ENCODE results near the gene FBXO31.
"Not testable (repeated sequence)": the region's sequence is repeated elsewhere in the genome, so short reads cannot be mapped to it uniquely, and the experiment has no call there.

FBXO31 gene

GRCh38 chr16:87365021-87365713 lies 18.4 kb downstream of the FBXO31 start:
- DNase-seq (ENCODE audit: extremely low read depth in 1 of 2, low read depth in 1 of 2), result no peak

- no peak for DNase-seq (ENCODE audit: extremely low read depth in 1 of 2, low read depth in 1 of 2)
Observed at GRCh38 chr16:87363771-87364455, 19.7 kb downstream of the FBXO31 start.

DNA sequence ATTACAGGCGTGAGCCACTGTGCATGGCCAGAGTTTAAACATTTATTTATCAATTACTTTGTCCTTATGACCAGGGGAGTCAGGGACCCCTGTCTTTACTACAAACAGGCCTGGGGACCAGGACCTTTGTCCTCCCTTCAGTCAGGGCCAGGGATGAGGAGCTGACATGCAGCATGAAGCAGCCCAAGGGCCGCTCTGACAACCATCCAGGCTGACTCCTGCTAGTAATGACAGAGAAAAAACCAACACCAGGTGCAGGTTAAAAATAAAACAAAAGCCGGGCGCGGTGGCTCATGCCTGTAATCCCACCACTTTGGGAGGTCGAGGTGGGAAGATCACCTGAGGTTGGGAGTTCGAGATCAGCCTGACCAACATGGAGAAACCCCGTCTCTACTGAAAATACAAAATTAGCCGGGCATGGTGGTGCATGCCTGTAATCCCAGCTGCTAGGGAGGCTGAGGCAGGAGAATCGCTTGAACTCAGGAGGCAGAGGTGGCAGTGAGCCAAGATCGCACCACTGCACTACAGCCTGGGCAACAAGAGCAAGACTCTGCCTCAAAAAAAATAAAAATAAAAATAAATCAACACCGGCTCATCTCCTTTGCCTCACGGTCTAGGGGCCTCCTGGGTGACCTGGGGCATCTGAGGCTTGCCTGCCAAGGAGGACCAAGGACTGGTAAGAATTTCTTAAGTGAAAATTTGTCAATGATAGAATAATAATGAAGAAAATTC lies 20.6 kb downstream of the FBXO31 start:
- DNase-seq (ENCODE audit: extremely low read depth in 1 of 2, low read depth in 1 of 2), result not testable (repeated sequence)

DNA sequence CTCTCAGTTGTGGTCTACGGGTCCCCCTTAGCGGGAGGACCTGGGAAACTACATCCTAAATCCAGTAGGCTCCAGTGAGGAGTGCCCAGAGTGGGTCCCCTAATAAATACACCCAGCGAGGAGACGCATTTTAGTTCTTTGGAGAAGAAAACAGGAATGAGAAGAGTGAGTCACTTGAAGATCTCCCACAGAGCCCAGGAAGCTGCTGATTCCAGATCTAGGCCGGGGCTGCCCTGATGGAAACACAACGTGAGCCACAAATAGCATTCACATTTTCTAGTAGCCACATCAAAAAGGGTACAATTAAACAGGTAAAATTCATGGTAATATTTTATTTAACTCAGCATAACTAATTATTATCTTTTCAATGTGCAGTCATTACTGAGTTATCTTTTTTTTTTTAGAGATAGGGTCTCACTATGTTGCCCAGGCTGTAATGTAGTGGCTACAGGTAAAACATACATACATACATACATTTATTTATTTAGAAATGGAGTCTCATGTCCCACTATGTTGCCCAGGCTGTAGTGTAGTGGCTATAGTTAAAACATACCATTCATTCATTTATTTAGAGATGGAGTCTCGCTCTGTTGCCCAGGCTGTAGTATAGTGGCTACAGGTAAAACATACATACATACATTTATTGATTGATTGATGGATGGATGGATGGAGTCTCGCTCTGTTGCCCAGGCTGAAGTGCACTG lies 21.5 kb downstream of the FBXO31 start:
- DNase-seq (ENCODE audit: extremely low read depth in 1 of 2, low read depth in 1 of 2), result no peak

DNA sequence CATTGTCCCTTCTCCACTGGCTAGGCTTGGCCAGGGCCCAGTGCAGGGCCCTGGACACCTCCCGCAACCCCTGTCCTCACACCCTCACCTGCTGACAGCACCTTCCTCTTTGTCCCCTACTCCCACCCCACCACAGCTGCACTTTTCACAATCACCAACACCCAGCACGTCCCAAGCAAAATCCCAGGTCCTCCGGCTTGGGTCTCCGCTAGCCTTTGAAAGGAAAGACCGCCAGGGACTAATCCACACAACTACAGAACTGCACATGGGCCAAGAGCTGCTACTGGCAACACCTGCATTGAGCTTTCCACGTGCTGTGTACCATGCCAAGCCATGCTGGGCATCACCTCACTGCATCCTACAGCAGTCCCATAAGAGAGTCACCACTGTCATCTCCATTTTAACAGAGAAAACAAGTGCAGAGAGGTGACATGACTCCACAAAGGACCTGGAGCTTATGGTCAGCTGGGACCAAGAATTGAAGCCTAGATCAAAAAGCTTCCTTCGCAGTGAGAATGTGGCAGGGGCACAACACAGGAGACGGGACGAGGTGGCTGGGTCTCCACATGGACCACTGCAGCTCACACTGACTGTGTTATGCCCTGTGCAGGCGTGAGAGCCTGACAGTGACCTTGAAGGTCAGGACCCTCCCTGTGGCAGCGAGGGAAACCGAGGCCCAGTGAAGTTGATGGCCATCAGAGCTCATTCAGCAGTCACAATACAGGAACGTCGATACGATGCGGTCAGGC lies 22.5 kb downstream of the FBXO31 start:
- DNase-seq (ENCODE audit: extremely low read depth in 1 of 2, low read depth in 1 of 2), result no peak

GRCh38 chr16:87359121-87359520 lies 24.5 kb downstream of the FBXO31 start:
- DNase-seq (ENCODE audit: extremely low read depth in 1 of 2, low read depth in 1 of 2), result no peak

GRCh38 chr16:87358696-87359095 lies 24.9 kb downstream of the FBXO31 start:
- DNase-seq (ENCODE audit: extremely low read depth in 1 of 2, low read depth in 1 of 2), result no peak

DNA sequence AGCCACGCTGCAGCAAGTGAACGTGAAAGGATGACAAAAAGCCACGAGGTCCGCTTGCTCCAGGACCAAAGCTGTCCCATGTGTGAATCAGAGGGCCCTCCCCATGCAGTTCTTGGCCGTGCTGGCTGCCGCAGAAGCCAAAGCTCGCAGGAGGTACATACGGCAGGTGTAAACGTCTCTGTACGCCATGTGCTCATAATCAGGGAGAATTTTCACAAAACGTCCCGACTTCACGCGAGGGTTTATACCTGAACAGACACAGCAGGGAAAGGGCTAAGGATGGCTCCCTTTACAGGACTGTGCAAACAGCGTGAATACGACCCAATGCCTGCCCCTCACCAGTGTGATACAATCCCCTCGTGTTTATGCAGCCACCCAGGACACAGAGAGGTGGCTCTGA lies 25.3 kb downstream of the FBXO31 start:
- no peak for DNase-seq (ENCODE audit: extremely low read depth in 1 of 2, low read depth in 1 of 2)

DNA sequence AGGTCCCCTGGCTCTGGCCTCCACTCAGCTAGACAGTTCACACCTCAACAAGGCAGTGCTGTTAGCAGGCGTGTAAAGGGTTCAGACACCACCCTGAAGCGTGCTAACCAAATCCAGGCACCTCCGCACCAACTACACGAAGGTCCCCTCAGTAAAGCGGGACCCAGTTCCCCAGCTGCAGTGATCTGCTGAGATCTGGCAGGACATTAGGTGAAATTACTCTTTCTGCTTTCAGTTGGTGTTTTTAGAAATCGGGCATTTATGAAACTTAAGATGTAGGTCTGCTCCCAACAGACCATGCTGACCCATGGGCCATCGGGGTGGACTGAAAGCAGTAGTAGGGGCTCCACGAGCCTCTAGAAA lies 27.1 kb downstream of the FBXO31 start:
- no peak for DNase-seq (ENCODE audit: extremely low read depth in 1 of 2, low read depth in 1 of 2)

GRCh38 chr16:87353613-87354012 lies 30.0 kb downstream of the FBXO31 start:
- DNase-seq (ENCODE audit: extremely low read depth in 1 of 2, low read depth in 1 of 2), result no peak

DNA sequence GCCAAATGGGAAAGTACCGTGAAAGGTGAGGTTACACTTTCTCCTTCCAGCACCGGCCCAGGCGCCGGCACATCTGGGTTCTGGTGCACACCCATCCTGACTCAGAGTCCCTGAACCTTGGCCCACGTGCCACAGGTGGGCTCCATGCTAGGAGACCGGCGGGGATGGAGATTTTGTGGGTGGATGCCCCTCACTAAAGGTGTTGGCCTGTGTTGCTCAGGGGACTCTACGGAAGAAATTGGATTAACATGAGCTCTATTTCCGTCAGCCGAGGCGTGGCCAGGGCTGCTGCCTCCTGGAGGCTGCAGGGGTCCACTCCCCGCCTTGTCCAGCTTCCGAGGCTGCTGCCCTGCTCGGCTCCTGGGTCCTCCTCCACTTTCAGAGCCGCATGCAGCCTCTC lies 30.8 kb downstream of the FBXO31 start:
- DNase-seq (ENCODE audit: extremely low read depth in 1 of 2, low read depth in 1 of 2), result no peak

DNA sequence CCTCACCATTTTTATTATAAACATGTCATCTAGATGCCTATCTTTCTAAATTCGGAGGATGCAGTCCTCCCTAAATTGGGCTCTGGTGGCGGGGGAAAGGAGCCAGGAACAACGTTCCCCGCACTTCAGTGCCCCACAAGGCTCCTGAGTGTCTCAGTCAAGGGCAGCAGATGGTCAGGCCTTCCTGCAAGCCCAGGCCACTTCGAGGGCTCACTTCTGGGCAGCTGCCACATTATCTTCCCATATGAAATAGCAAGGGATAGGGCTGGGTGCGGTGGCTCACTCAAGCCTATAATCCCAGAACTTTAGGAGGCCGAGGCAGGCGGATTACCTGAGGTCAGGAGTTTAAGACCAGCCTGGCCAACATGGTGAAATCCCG lies 32.3 kb downstream of the FBXO31 start:
- DNase-seq (ENCODE audit: extremely low read depth in 1 of 2, low read depth in 1 of 2), result no peak

GRCh38 chr16:87350681-87351319 lies 32.8 kb downstream of the FBXO31 start:
- DNase-seq (ENCODE audit: extremely low read depth in 1 of 2, low read depth in 1 of 2), result no peak

- DNase-seq (ENCODE audit: extremely low read depth in 1 of 2, low read depth in 1 of 2), result no peak
Observed at GRCh38 chr16:87350031-87350430, 33.5 kb downstream of the FBXO31 start.

DNA sequence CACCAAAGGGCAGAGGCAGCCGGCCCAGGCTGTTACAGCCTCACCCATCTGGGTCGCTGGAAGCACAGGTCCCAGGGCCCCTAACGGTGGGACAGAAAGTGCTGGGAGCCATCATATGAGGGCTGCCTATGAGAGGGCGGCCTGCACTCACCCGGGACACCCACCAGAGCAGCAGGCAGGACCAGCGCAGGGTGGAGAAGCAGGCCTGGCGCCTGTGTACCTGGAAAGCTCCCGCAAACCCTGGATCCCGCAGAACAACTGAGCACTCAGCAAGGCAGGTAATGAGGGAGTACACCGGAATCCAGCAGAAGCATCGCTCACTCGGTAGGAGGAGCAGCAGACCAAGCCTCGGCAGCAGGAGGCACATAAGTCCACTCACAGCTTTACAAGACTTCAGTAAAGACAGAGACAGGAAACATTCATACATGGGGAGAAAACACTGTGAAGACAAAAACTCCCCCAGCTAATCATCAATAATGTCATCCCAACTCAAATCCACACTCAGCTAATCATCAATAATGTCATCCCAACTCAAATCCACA lies 34.9 kb downstream of the FBXO31 start:
- no peak for DNase-seq (ENCODE audit: extremely low read depth in 1 of 2, low read depth in 1 of 2)

DNA sequence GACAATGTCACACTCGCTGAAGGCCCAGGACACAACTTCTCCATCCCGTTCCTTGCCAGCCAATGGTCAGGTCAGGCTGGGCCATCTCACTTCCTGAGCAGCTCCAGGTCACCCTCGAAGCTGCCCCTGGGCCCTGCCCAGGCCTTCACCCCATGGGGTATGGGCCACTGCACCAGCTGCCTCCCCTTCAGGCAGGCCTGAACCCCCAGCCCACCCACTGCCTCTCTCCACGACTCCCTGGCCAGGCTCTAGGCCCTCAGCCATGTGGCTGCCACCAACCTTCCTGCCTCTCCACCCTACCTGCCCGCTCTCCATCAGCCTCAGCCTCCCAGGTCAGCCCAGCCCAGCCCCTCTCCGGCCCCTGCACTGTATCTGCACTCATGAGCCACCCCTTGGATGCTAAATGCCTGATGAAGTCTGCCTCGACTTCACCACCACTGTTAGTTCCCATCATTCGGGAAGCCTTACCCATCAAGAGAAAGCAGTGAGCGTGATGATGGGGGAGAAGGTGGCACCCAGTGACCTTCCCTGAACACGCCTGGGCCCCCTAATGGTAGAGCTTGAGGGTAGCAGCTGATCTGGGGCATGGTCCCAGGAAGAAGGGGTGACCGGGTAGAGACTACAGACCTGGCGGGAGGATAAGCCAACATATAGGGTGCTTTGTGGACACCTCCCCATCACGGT lies 35.5 kb downstream of the FBXO31 start:
- no peak for DNase-seq (ENCODE audit: extremely low read depth in 1 of 2, low read depth in 1 of 2)

- no peak for DNase-seq (ENCODE audit: extremely low read depth in 1 of 2, low read depth in 1 of 2)
Observed at GRCh38 chr16:87346517-87347060, 37.0 kb downstream of the FBXO31 start.

- no peak for DNase-seq (ENCODE audit: extremely low read depth in 1 of 2, low read depth in 1 of 2)
Observed at GRCh38 chr16:87345726-87346424, 37.7 kb downstream of the FBXO31 start.

Data from stimulated activated CD8-positive, alpha-beta memory T cell treated with anti-CD3 and anti-CD28 coated beads, Interleukin-7, amount 100 ng/mL, for 48 hours (primary cell).